HepG2 (cell line): ENCODE results near the gene TEX35. TPM values are rescaled to one million over a fixed set of nuclear protein-coding genes. Genes with fewer than 3 reads are reported as not detected.

Source experiments
- ATAC-seq: fragments of 200-7000 bp; cut with Tn5 transposase; 3 replicates; pipeline ENCODE4 v1.9.1; 2020; ENCODE audit warnings: mild to moderate bottlenecking, moderate library complexity
- BruUV-seq: library from RNA; stranded (reverse); fragments of 400-500 nt; replicated peaks from 2 replicates; lab custom pipeline; 2021; lab: Mats Ljungman, UMichigan
- CTCF ChIA-PET: fragments of 300-600 bp; formaldehyde crosslinking; extraction: SDS; loops from one replicate; lab custom pipeline; 2021; ENCODE audit warnings: low total read pairs, inconsistent platforms, low intra/inter-chr PET ratio; lab: Yijun Ruan, JAX
- POLR2A ChIA-PET: fragments of 350-600 bp; sonication (Branson Sonifier 250); formaldehyde crosslinking; loops from one replicate; lab custom pipeline; 2020; ENCODE audit warnings: antibody characterized with exemption, inconsistent platforms; lab: Yijun Ruan, JAX
- DNase-seq: peaks from one replicate; pipeline ENCODE4 v3.0.0-alpha.2; 2015; ENCODE audit warnings: low spot score
- FAIRE-seq: peaks from 3 replicates; lab custom pipeline; 2011; peaks lifted over from hg19 to GRCh38; lab: Jason Lieb, UNC
- H2AFZ ChIP-seq: one replicate; pipeline ENCODE4 v1.6.1; 2011; ENCODE audit warnings: low read length, inconsistent platforms
- H3K27ac ChIP-seq: fragments of 300-600 bp; 3 replicates; pipeline ENCODE4 v1.8.0; 2011; ENCODE audit warnings: mixed run types, mild to moderate bottlenecking, mixed read lengths, low read length, inconsistent platforms; ENCODE audit not compliant: insufficient read depth; ENCODE audit errors: extremely low read length
- H3K27me3 ChIP-seq, 2 experiments: fragments of 200-600 bp in 1 of 2; 2 replicates in 1 of 2; 3 replicates in 1 of 2; pipeline versions ENCODE4 v1.6.0 to v1.8.0; 2011; ENCODE audit warnings: low read length in 2 of 2, mild to moderate bottlenecking in 2 of 2, moderate library complexity in 2 of 2, inconsistent platforms in 1 of 2; ENCODE audit not compliant: insufficient read depth in 2 of 2, control insufficient read depth in 1 of 2
- H3K36me3 ChIP-seq, 2 experiments: fragments of 200-600 bp in 1 of 2; replicated peaks in 1 of 2; 2 replicates in 1 of 2; 3 replicates in 1 of 2; pipeline versions ENCODE4 v1.5.1 to v1.8.0; 2011; ENCODE audit warnings: low read length in 2 of 2, inconsistent platforms in 1 of 2; ENCODE audit not compliant: insufficient read depth in 2 of 2, control insufficient read depth in 1 of 2
- H3K4me1 ChIP-seq: 2 replicates; pipeline ENCODE4 v1.5.1; 2012; ENCODE audit warnings: low read length, inconsistent platforms; ENCODE audit not compliant: insufficient read depth
- H3K4me2 ChIP-seq: 2 replicates; pipeline ENCODE4 v1.6.0; 2011; ENCODE audit warnings: low read depth, low read length, inconsistent platforms
- H3K4me3 ChIP-seq, 3 experiments: fragments of 200-600 bp in 1 of 3; sonication (generic), shearing (Covaris generic) in 1 of 3; replicated peaks in 1 of 3; 2 replicates each; pipeline ENCODE4 v1.5.1; 2011 to 2016; ENCODE audit warnings: low read length in 3 of 3, inconsistent platforms in 2 of 3, low read depth in 2 of 3, mild to moderate bottlenecking in 2 of 3, control low read depth in 1 of 3, mixed read lengths in 1 of 3; ENCODE audit not compliant: insufficient read depth in 1 of 3
- H3K79me2 ChIP-seq: one replicate; pipeline ENCODE4 v1.6.1; 2011; ENCODE audit warnings: low read length, inconsistent platforms; ENCODE audit not compliant: insufficient read depth
- H3K9ac ChIP-seq: 2 replicates; pipeline ENCODE4 v1.6.0; 2011; ENCODE audit warnings: mild to moderate bottlenecking, low read depth, low read length, inconsistent platforms; ENCODE audit not compliant: insufficient read depth
- H3K9me3 ChIP-seq: 2 replicates; pipeline ENCODE4 v1.5.1; 2012; ENCODE audit warnings: mild to moderate bottlenecking, low read length
- H4K20me1 ChIP-seq: 2 replicates; pipeline ENCODE4 v1.6.0; 2011; ENCODE audit warnings: inconsistent platforms, mild to moderate bottlenecking, low read length, moderate library complexity; ENCODE audit not compliant: insufficient read depth
- DR1 ChIP-seq: sonication (generic); formaldehyde crosslinking; IDR thresholded peaks from 2 replicates; pipeline ENCODE4 v1.8.0; 2021; ENCODE audit warnings: mild to moderate bottlenecking, missing genetic modification reagents, inconsistent platforms
- ERF ChIP-seq: IDR thresholded peaks from 2 replicates; pipeline ENCODE4 v1.6.1; 2018; ENCODE audit warnings: missing biosample characterization, missing genetic modification reagents
- FOXC1 ChIP-seq: sonication (generic); formaldehyde crosslinking; IDR thresholded peaks from 2 replicates; pipeline ENCODE4 v1.8.0; 2022; ENCODE audit warnings: mild to moderate bottlenecking, missing genetic modification reagents, borderline replicate concordance
- MBD4 ChIP-seq: IDR thresholded peaks from 2 replicates; pipeline ENCODE4 v1.6.1; 2012; ENCODE audit warnings: low read length, inconsistent platforms, borderline replicate concordance
- NCOA2 ChIP-seq: sonication (generic); formaldehyde crosslinking; IDR thresholded peaks from 2 replicates; pipeline ENCODE4 v1.8.0; 2022; ENCODE audit warnings: inconsistent platforms
- NKX3-1 ChIP-seq: sonication (generic); formaldehyde crosslinking; IDR thresholded peaks from 2 replicates; pipeline ENCODE4 v1.5.0; 2020; ENCODE audit warnings: missing genetic modification reagents
- PAX8 ChIP-seq: sonication (generic); formaldehyde crosslinking; IDR thresholded peaks from 2 replicates; pipeline ENCODE4 v1.8.0; 2022; ENCODE audit warnings: mild to moderate bottlenecking, missing genetic modification reagents, borderline replicate concordance
- PLRG1 ChIP-seq: fragments of 450-650 bp; conservative IDR thresholded peaks from 2 replicates; pipeline ENCODE4 v1.6.1; 2016
- RCOR2 ChIP-seq: IDR thresholded peaks from 2 replicates; pipeline ENCODE4 v1.6.1; 2016; ENCODE audit warnings: missing biosample characterization, missing genetic modification reagents
- REXO4 ChIP-seq: sonication (generic); formaldehyde crosslinking; IDR thresholded peaks from 2 replicates; pipeline ENCODE4 v1.8.0; 2022; ENCODE audit warnings: missing genetic modification reagents, mild to moderate bottlenecking, borderline replicate concordance
- SP4 ChIP-seq: sonication (generic); formaldehyde crosslinking; IDR thresholded peaks from 2 replicates; pipeline ENCODE4 v1.8.1; 2023; ENCODE audit warnings: mild to moderate bottlenecking, missing genetic modification reagents
- ZNF101 ChIP-seq: sonication (generic); formaldehyde crosslinking; IDR thresholded peaks from 2 replicates; pipeline ENCODE4 v1.4.0; 2020; ENCODE audit warnings: mild to moderate bottlenecking, low read depth, missing genetic modification reagents, borderline replicate concordance
- ZNF138 ChIP-seq: sonication (generic); formaldehyde crosslinking; IDR thresholded peaks from 2 replicates; pipeline ENCODE4 v1.5.0; 2020; ENCODE audit warnings: mild to moderate bottlenecking, low read depth, missing genetic modification reagents
- ZNF558 ChIP-seq: sonication (generic); formaldehyde crosslinking; IDR thresholded peaks from 2 replicates; pipeline ENCODE4 v1.9.0; 2022; ENCODE audit warnings: mild to moderate bottlenecking, missing genetic modification reagents, borderline replicate concordance
- ZNF746 ChIP-seq: sonication (generic); formaldehyde crosslinking; IDR thresholded peaks from 2 replicates; pipeline ENCODE4 v1.8.0; 2022; ENCODE audit warnings: mild to moderate bottlenecking, missing genetic modification reagents
- WGBS: methylation state at CpG from one replicate; pipeline ENCODE4 v1.1.6; 2017; ENCODE audit warnings: low lambda C conversion rate; 5-methylcytosine and 5-hydroxymethylcytosine counted together
- in situ Hi-C: cut with HindIII; loops from 2 replicates; pipeline ENCODE4 v1.10.0; 2017; ENCODE audit warnings: low pct_unique_long_range_greater_than_20kb; ENCODE audit not compliant: extremely low pct_ligation_motif_present
- intact Hi-C: fragments of 100-400 bp; cut with micrococcal nuclease; formaldehyde crosslinking; loops from one replicate; pipeline ENCODE4 v1.10.0; 2022; ENCODE audit not compliant: unreplicated experiment
- polyA plus RNA-seq, 8 experiments: library from polyadenylated mRNA; depleted of rRNA in 3 of 8; stranded (reverse) in 7 of 8; unstranded in 1 of 8; fragments of >200 nt; fragmentation: Illumina TruSeq in 4 of 8; extraction: Trizol in 4 of 8; gene quantifications; 2 replicates each; pipeline versions ENCODE4 v1.2.1 to v1.2.3, GENCODE V29; 2011 to 2016; ENCODE audit warnings: low read depth in 4 of 8, missing spikeins in 1 of 8, mixed read lengths in 1 of 8; ENCODE audit not compliant: insufficient read depth in 1 of 8
- total RNA-seq, 5 experiments: library from RNA; depleted of rRNA; stranded (reverse); fragments of >200 nt; fragmentation: Illumina TruSeq; extraction: Trizol; gene quantifications; 2 replicates each; pipeline ENCODE4 v1.2.3, GENCODE V29; 2016; ENCODE audit warnings: low read depth in 1 of 5
- TF ChIP-seq, protein P1 (sequence below): sonication (generic); formaldehyde crosslinking; IDR thresholded peaks from 2 replicates; pipeline ENCODE4 v1.5.0; 2020; ENCODE audit warnings: missing genetic modification reagents, mild to moderate bottlenecking, borderline replicate concordance
- TF ChIP-seq, protein P2 (sequence below): IDR thresholded peaks from 2 replicates; pipeline ENCODE4 v1.6.1; 2018; ENCODE audit warnings: missing genetic modification reagents

Gene TEX35
- total and polyA plus RNA-seq, 2 of the 13 experiments (the other 11 are each of a cell fraction or from before 2014, with no cell fraction given), result not detected

DNA sequence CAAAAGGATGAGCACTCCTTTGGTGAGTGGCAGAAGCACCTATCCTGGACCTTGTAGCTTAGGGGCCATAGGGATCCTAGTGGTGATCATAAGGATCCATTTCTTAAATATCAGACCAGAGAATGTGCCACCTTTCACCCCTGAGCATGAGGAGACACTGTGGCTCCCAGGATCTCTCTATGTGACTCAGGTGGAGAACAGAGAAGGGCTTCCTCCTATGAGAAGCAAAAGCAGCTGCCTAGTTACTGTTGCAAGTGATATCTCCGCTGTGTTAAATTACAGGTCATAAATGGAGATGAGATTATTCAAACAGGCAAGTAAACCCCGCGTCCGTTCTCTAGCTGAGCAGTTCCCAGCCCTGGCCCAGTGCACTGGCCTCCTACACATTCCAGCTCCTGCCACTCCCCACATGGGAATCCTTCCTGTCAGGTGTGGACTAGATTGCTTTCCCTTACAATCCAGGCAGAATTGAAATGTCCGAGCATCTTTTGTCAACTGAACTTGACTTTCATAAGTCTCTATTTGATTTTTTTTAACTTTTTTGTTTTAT is 42.4 kb upstream of the TEX35 start:
- no peak overlapping the region for H3K9ac ChIP-seq
- WGBS, result 90% methylated on average over 5 of the region's 5 CpGs
- intact Hi-C loops, result no loop called here
- H3K4me3 ChIP-seq, result no peak overlapping the region
- H3K4me2 ChIP-seq, result no peak overlapping the region
- TF ChIP-seq ZNF101 (CRISPR knock-in tag), result no peak
- no peak for TF ChIP-seq REXO4 (CRISPR knock-in tag)
- no peak for TF ChIP-seq FOXC1 (CRISPR knock-in tag)
- no peak for TF ChIP-seq PAX8 (CRISPR knock-in tag)
- no peak for TF ChIP-seq ERF (CRISPR knock-in tag)
- TF ChIP-seq MBD4, result no peak
- no peak for TF ChIP-seq ZNF558 (CRISPR knock-in tag)
- no peak for TF ChIP-seq ZNF138 (CRISPR knock-in tag)
- TF ChIP-seq, protein P1, sequence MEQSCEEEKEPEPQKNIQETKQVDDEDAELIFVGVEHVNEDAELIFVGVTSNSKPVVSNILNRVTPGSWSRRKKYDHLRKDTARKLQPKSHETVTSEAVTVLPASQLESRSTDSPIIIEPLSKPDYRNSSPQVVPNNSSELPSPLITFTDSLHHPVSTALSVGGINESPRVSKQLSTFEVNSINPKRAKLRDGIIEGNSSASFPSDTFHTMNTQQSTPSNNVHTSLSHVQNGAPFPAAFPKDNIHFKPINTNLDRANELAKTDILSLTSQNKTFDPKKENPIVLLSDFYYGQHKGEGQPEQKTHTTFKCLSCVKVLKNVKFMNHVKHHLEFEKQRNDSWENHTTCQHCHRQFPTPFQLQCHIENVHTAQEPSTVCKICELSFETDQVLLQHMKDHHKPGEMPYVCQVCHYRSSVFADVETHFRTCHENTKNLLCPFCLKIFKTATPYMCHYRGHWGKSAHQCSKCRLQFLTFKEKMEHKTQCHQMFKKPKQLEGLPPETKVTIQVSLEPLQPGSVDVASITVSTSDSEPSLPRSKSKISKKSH, result no peak
- TF ChIP-seq DR1, result no peak
- TF ChIP-seq SP4 (CRISPR knock-in tag), result no peak
- TF ChIP-seq PLRG1, result no peak
- TF ChIP-seq ZNF746 (CRISPR knock-in tag), result no peak
- TF ChIP-seq RCOR2 (CRISPR knock-in tag), result no peak
- no peak for TF ChIP-seq NKX3-1 (CRISPR knock-in tag)
- TF ChIP-seq, protein P2, sequence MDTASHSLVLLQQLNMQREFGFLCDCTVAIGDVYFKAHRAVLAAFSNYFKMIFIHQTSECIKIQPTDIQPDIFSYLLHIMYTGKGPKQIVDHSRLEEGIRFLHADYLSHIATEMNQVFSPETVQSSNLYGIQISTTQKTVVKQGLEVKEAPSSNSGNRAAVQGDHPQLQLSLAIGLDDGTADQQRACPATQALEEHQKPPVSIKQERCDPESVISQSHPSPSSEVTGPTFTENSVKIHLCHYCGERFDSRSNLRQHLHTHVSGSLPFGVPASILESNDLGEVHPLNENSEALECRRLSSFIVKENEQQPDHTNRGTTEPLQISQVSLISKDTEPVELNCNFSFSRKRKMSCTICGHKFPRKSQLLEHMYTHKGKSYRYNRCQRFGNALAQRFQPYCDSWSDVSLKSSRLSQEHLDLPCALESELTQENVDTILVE (CRISPR knock-in tag), result no peak
- no peak for TF ChIP-seq NCOA2
- no peaks in the 10 kb centered on the region for H3K79me2 ChIP-seq
- H4K20me1 ChIP-seq, result no peaks in the 10 kb centered on the region
- no peak for DNase-seq
- no peaks in the 10 kb centered on the region for H3K4me1 ChIP-seq
- no peak for ATAC-seq
- no peaks in the 10 kb centered on the region for H3K9me3 ChIP-seq
- H3K27me3 ChIP-seq, result no peaks in the 10 kb centered on the region
- BruUV-seq, result no TSS peak
- in situ Hi-C loops, result no loop called here
- H2AFZ ChIP-seq, result no peak overlapping the region
- no peak overlapping the region for H3K27ac ChIP-seq
- CTCF ChIA-PET, result no interaction called here
- POLR2A ChIA-PET, result no interaction called here
- peaks cover 1 to 9% of the 10 kb centered on the region in 2 experiments; a peak in 3 of 5 replicates for H3K36me3 ChIP-seq
- FAIRE-seq, result no peak
